Glomerular endothelial cell (primary cell): Measurements from ENCODE around the gene SH3TC2. TPM values are rescaled to one million over a fixed set of nuclear protein-coding genes. Genes with fewer than 3 reads are reported as not detected.
"Not testable (repeated sequence)": the region's sequence is repeated elsewhere in the genome, so short reads cannot be mapped to it uniquely, and the experiment has no call there.

Experiments used
- DNase-seq: peaks from one replicate; pipeline ENCODE4 v3.0.0-alpha.2; 2011; ENCODE audit warnings: low read depth, low spot score; ENCODE audit errors: extremely low read depth
- total RNA-seq: library from RNA; depleted of rRNA; stranded (reverse); fragments of >200 nt; gene quantifications from 2 replicates; pipeline ENCODE4 v1.2.3, GENCODE V29; 2015

The SH3TC2 gene
- total RNA-seq, result 2.5 and 3.6 TPM in 2 replicates

- no peak for DNase-seq
Measured at GRCh38 chr5:149063017-149063687, at the start of gene SH3TC2. Gene SH3TC2, minus strand, starts transcription at chr5:149063062. Its CDS starts 40 bp downstream, at chr5:149063022.

DNA sequence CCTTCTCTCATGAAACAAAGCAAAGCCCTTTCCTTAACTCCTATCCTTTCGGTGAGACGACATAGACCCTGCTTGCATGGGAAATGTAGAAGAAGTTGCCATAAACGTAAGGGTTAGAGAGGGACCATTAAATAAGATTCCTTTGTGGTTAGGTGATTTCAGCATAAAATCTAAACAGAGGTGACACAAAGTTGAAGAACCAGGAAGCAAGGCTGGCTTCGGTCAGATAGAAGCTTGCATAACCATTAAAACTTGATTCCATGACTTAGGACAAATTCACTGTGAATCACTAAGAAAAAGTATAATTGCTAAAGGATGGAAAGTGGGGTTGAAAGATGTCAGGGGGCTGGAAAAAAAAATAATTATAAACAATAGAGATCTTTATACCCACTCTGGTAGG, 47.5 kb upstream of the SH3TC2 start:
- DNase-seq, result no peak

DNA sequence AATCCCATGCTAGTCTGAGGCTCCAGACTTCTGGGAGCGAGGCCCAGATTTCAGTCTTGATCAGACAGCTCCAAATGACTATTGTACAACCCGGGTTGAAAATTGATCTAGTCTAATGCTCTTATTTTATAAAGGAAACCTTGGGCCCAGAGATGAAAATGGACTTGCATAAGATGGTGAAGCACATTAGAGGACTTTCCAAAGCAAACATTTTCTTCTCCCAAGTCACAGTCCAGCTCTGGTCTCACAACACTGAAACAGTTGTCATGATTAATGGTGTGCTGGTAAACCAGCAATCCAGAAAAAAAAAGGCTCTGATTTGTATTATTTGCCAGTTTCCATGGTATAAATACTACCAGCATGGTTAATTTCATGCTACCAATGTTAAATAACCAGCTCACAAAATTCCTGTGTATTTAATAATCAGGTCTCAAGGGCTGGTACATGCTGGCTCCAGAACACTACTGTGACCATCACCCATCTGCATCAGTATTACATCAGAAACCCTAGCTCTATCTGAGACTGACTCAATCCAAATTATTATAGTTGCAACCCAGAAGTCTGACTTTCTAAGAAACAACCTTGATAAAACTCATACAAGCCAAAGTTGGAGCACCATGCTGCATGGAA, 45.9 kb upstream of the SH3TC2 start:
- DNase-seq, result no peak

DNA sequence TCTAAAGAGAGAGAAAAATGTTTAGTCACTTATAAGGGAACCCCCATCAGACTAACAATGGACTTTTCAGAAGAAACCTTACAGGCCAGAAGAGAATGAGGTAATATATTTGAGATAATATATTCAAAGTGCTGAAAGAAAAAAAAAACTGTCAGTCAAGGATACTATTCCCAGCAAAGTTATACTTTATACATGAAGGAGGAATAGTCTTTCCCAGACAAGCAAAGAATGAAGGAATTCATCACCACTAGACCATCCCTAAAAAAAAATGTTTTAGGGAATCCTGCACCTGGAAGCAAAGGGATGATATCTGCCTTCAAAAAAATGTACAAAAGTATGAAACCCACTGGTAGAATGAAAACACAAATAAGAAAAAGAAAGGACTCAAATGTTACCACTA, 37.5 kb upstream of the SH3TC2 start:
- DNase-seq, result no peak

GRCh38 chr5:149099920-149100319, 37.1 kb upstream of the SH3TC2 start:
- no peak for DNase-seq

DNA sequence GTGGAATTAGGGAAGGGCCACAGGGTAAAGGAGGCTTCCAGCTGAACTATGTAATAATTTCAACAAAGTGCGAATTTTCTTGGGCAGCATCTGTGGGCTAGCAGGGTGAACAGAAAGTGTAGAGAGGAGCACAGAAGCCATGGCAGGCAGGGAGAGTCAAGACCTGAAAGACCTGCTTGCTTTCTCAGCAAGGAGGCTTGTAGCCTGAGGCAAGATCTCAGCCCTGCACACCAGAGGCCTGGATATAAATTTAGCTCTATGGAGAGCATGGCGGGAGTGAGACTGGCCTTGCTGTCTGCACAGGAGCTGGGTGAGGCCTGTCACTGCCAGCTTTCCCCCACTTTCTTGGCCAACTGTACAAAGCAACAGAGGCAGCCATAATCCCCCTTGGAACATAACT, 32.1 kb upstream of the SH3TC2 start:
- no peak for DNase-seq

DNA sequence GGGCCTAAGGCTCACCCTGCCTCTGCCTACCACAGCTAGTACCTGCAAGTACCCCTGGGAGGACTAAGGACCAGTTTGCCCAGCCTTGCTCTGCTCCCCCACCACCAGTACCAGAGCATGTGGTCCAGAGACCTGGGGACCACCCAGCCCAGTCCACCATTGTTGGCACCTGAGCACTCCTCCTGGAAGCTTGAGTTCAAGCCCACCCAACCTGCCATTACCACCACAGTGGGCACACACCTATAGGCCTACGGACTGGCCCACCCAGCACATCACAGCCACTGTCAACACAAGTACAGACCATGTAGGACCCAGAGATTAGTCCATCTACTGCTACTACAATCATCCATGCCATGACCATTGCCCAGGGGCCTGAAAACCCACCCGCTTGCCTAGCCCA, 30.8 kb upstream of the SH3TC2 start:
- no peak for DNase-seq

- no peak for DNase-seq
Measured at GRCh38 chr5:149089796-149090195, 26.9 kb upstream of the SH3TC2 start.

DNA sequence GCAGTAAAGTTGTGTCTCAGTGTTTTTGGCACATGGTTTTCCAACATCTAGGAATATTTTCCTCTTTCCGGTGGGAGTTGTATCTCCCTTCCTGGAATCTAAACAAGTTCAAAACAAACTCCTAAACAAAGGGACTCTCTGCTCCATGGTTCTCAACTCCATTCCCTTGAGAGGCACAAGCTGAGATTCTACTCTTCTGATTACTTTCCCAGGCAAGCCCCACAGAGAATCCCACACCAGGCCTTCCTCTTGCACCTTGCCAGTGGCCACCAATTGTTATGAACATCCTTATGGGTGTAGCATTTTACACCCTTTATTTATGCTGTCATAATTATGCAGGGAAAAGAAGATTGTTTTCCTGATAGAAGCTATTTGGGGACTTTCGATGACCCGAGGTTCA, 25.8 kb upstream of the SH3TC2 start:
- DNase-seq, result no peak

GRCh38 chr5:149083846-149084245, 21.0 kb upstream of the SH3TC2 start:
- DNase-seq, result no peak

DNA sequence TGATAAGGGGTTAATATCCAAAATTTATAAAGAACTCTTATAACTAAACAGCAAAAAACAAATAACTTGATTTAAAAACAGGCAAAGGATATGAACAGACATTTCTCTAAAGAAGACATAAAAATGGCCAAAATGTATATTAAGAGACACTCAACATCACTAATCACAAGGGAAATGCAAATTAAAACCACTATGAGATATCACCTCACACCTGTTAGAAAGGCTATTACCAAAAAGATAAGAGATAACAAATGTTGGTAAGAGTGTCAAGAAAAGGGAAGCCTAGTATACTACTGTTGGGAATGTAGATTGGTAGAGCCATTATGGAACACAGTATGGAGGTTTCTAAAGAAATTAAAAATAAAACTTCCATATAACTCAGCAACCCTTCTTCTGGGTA, 19.4 kb upstream of the SH3TC2 start:
- no peak for DNase-seq

GRCh38 chr5:149080294-149080693, 17.4 kb upstream of the SH3TC2 start:
- no peak for DNase-seq

DNA sequence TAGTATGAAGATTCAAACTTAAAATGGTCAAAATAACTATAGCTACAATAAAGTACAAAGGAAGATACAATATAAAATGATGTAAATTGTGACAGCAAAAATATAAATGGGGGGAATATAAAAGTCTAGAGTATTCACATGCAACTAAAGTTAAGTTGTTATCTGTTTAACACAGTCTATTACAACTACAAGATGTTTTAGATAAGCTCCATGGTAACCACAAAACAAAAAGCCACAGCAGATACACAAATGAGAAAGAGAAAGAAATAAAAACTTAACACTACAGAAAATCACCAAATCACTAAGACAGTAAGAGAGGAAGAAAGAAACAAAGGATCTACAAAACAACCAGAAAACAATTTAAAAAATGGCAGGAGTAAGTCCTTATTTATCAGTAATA, 17.0 kb upstream of the SH3TC2 start:
- DNase-seq, result no peak

GRCh38 chr5:149074071-149074470, 11.2 kb upstream of the SH3TC2 start:
- DNase-seq, result not testable (repeated sequence)

DNA sequence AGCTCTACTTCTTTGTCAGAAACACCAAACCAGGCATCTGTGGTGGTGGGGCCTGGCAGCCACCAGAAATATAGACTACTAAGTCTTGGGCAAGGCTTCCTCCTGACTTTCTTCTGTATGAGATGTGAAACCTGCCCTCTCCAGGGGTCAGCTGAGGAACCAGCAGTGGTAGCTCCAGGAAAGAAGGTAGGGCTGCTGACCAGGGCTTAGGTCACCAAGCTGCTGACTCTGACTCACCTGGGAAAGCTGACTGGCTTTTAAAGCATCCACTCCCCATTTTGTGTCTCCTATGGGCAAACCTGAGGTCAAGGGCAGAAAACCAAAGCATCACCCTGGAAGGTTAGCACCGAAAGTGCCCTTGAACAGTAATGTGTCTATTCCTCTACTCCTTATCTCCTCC, 10.4 kb upstream of the SH3TC2 start:
- no peak for DNase-seq

DNA sequence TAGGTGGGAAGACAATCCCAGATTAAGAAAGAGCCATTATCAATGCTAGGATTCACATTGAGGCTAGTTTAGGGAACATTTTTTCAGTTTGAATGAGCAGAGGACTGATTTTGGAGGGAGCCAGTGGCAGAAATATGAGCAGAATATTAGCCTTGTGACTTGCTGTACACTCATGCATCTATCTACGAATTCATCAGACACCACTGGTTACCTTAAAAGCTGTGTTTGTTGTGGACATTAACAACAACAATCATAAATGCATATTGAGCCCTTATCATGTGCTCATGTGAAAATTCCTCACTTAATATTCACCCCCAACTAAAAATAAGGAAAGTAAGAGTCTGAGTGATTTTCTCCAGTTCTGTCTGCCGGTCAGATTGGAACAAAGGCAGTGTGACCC, 9.9 kb upstream of the SH3TC2 start:
- no peak for DNase-seq

DNA sequence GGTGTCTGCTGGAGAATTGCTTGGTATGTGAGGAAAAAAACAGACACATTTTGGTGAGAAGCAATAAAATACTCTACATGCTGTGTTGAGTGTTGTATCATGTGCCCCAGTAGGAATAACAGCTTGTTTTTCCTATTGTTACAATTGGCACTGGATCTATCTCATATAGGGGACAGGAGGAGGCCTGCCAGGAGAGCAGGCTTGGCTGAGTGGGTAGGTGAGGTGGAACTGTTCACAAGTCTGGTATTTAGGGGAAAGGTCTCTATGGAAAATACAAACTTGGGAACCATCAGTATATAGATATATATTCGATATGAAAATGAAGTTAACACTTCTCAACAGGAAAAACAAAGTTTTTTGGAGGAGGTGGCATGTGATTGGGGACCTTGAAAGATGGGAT, 9.5 kb upstream of the SH3TC2 start:
- DNase-seq, result no peak

DNA sequence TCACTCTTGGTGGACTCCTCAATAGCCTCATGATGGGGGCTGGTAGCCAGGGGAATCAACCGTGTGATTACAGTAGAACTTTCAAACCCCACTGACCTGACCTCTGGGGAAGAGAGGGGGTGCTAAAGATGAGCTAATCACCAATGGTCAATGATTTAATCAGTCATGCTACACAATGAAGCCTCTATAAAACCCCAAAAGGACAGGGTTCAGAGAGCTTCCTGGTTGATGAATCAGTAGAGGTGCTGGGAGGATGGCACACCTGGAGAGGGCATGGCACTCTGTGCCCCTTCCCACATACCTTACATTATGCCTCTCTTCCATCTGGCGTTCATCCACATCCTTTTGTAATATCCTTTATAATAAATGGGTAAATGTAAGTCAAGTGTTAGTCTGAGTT, 8.9 kb upstream of the SH3TC2 start:
- no peak for DNase-seq

- DNase-seq, result no peak
Measured at GRCh38 chr5:149071216-149071615, 8.4 kb upstream of the SH3TC2 start.

- DNase-seq, result no peak
Measured at GRCh38 chr5:149069711-149070110, 6.8 kb upstream of the SH3TC2 start.

DNA sequence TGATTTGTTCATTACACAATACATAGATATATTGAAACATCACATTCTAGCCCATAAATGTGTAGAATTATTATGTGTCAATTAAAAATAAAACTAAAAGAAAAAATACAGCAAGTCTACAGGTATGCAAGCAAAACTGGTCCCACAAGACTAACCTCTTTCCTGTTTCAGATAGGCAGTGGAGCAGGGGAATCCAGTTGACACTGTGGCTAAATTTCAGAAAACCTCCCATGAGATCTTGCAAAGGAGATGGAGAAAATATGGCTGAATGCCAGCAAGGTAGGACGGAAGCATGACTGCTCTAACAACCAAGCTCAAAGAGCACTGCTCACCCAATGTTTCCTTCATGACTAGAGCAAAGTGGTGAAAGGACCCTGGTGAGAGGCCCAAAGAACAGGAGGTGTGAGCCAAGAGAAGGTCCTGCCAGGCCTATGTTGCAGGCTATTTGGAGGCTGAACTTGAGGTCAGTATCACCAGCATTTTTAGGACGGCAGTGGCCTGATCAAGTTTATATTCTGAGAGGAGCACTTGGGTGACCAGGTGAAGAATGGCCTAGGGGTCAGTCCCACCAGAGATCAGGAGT, 1.1 kb upstream of the SH3TC2 start:
- DNase-seq, result no peak

GRCh38 chr5:149062371-149063016, 368 bp downstream of the SH3TC2 start:
- peak; percentile 83 for DNase-seq
